GM19351 (cell line): ENCODE measurements around the gene TRIM29.
"Not testable (repeated sequence)": the region's sequence is repeated elsewhere in the genome, so short reads cannot be mapped to it uniquely, and the experiment has no call there.

Experiments
- ATAC-seq: cut with Tn5 transposase; IDR thresholded peaks from one replicate; pipeline ENCODE4 v1.9.1; 2021; ENCODE audit warnings: mild to moderate bottlenecking, moderate library complexity; ENCODE audit not compliant: unreplicated experiment

TRIM29 gene

DNA sequence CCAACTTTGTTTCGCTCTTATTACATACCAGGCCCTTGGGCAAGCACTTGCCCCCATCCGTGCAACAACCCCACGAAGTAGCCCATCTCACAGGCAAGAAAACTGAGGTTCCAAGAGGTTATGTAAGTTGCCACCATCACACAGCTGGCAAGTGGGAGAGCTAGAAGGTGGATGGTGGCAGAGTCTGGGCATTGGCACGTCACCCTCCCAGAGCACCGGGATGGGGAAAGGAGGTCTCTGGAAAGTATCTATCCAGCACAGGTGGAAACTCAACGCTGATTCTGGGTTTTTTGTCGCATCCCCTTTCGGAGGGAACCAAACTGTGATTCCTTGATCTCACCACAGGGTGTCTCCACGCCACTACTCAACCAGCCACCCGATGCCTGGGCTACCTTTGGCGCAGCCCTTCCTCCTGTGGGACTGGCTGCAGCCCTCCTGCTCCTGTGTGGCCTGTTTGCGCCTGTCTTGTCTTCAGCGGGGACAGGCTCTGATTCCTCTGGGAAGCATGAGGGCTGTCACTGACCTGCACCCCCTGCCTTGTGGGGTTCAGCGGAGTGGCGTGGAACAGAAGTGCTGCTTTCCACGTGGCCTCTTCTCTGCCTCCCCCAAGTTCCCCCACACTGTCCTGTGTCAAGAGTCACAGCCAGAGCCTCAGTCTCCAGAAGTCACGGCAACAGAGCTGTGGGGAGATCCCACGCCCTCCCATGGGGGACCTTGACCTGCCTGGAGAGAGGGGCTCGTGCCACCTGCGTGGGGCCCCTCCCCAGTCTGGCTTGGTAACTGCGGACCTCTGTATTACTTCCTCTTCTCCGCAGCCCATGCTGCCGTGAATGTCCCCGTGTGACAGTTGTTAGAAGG, 34.4 kb upstream of the TRIM29 start:
- ATAC-seq, result no peak

- no peak for ATAC-seq
Measured at GRCh38 chr11:120170741-120171261, 32.9 kb upstream of the TRIM29 start.

DNA sequence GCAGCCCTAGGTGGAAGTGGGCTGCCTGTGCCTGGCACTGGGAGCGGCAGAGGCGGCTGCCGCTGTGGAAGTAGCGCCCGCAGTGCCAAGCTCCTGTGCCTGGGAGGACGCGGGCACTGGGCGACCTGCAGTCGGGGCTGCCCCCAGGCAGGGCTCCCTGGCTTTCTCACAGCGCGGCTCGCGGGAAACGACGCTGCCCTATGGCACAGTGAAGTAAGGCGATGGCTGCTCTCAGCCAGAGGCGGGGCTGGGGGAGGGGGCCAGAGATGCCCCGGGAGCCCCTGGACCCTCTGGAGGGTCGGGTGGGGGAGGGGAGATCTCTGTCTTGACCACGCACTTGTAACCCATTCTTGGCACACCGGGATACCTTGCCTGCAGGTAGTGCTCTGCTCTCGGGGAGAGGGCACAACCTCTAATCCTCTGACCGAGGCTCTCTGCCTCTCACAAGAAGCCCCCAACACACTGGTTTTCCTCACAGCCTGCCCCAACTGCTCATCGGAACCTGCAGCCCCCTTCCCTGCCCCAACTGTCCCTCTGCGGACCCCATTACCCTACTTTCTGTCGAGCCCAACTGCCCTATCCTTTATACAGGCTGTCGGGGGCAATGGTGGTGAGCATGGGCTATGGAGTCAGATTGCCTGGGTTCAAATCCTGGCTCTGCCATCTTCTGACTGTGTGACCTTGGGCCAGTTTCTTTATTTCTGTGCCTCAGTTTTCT, 32.2 kb upstream of the TRIM29 start:
- no peak for ATAC-seq

GRCh38 chr11:120168960-120169681, 31.2 kb upstream of the TRIM29 start:
- peak; percentile 59 for ATAC-seq

DNA sequence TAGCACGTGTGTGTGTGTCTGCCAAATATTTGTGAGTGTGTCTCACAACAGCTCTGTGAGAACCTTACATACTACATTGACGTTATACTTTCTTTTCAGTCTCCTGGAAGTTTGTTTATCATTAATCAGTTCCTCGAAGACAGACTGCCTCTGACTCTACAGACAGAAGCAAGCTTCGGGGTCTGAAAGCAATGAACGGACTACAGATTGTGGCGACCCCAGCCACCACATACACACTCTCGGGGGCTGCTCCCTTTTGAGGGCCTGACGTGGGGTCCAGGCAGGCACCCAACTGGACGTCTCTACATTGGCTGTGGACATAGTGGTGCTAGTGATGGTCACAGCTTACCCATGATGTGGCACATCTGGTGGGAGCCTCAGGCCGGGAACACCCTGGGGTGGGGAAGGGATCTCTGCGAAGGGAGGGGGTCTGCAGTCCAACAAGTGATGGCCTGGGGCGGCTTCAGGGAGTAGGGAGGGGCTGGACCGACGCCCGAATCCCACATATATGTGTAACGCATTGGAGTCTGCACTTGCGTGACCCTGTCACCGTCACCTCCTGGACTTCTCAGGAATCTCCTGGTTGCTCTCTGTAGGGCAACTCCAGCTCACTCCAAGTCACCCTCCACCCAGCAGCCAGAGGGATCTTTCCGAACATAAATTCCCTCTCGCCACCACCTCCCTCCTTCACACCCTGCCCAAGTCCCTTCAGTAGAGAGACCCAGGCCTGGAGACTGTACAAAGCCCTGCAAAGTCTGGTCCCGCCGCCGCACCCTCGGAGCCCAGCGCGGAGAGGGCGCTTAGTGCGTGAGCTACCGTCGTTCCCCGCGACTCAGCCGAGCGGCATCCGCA, 30.4 kb upstream of the TRIM29 start:
- ATAC-seq, result no peak

- no peak for ATAC-seq
Measured at GRCh38 chr11:120167659-120168058, 29.7 kb upstream of the TRIM29 start.

DNA sequence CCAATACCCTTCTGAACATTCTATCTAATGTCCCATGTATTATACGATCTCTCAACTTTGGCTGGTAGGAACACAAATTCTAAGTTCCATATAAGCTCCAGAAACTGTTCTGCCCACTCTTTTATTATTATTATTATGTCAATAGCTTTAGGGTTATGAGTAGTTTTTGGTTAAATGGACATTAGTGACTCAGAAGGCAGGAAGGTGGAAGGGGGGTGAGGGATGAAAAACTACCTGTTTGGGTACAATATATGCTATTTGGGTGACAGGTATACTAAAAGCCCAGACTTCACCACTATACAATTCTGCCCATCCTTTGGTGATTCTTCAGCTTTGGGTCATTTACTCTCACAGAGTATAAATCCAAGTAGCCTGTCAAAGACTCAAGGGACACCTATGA, 22.5 kb upstream of the TRIM29 start:
- no peak for ATAC-seq

- ATAC-seq, result no peak
Measured at GRCh38 chr11:120153221-120153620, 15.3 kb upstream of the TRIM29 start.

- ATAC-seq, result no peak
Measured at GRCh38 chr11:120151536-120151935, 13.6 kb upstream of the TRIM29 start.

- no peak for ATAC-seq
Measured at GRCh38 chr11:120149246-120149645, 11.3 kb upstream of the TRIM29 start.

DNA sequence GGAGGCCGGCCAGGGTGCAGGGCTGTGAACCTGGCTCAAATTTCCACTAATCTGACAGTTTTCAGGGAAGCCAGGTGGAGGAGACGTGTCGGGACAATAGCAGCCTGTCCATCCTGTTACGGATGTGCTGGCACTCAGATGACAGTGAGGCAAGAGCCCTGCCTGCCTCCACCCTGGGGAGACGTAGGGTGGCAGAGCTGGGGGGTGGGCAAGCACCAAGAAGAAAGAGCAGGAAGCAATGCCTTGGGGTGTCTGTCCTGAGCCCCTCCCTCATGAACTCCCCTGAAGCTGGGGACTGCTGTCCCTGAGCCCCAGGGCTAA, 10.0 kb upstream of the TRIM29 start:
- ATAC-seq, result no peak

DNA sequence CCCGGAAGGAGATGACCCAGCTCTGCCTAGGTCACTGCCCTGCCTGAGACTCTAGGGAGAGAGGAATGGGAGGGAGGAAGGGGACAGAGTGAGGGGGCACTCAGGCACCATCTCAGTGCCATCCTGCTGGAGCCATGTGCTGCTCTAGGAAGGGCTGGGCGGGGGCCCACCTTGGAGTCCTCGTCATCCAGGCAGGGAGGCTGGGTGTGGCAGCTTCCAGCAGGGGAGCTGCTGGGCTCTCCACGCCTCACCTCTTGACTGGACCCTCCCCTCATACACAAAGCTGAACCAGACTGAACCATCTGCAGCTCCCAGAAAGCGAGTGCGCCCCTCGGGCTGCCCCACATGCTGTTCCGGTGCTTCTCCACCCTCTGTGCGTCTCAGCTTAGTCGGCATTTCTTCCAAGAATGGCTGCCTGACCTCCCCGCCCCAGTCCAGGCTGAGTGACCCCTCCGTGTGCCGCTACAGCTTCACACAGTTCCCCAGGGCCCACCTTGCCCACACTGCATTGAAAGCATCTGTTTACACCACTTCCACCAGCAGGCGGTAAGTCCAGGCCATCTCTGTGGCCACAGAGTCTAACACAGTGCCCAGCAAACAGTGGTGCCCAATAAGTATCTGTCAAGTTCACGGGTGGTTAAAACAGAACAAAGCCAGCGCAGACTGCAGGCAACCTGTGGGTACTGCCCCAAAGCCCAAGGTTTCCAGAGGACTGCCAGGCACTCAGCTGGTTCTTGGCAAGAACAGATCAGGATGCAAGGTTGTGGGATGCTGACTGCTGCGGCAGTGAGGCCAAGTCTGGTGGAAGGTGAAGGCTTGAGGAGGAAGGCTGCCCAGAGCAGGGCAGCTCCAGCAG, 9.4 kb upstream of the TRIM29 start:
- no peak for ATAC-seq

- ATAC-seq, result no peak
Measured at GRCh38 chr11:120146413-120147093, 8.6 kb upstream of the TRIM29 start.

DNA sequence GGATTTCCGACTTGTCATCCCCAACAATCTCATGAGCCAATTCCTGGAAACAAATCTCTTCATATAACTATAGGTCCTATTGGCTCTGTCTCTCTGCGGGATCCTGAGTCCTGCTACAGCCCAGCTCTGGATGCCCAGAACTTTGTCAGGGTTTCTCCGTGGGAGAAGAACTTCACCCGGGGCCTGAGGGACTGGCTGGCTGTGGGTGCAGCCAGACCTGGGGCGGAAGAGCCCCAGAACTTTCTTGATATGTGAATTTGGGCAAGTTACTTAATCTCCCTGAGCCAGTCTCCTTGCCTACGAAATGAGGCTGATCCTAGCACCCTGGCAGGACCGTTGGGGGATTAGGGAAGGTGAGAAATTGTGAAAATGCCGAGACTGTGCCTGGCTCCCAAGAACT, 6.6 kb upstream of the TRIM29 start:
- ATAC-seq, result no peak

DNA sequence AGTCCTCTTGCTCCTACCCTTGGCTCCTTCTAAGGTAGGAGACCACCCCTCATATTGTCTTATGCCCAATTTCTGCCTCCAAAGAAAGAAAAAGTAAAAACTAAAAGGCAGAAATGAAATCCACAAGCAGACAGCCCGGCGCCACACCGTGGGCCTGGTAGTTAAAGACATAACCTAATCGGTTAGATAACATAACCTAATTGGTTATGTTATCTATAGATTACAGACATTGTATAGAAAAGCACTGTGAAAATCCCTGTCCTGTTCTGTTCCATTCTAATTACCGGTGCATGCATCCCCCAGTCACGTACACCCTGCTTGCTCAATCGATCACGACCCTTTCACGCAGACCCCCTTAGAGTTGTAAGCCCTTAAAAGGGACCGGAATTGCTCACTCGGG, 5.6 kb upstream of the TRIM29 start:
- not testable (repeated sequence) for ATAC-seq

DNA sequence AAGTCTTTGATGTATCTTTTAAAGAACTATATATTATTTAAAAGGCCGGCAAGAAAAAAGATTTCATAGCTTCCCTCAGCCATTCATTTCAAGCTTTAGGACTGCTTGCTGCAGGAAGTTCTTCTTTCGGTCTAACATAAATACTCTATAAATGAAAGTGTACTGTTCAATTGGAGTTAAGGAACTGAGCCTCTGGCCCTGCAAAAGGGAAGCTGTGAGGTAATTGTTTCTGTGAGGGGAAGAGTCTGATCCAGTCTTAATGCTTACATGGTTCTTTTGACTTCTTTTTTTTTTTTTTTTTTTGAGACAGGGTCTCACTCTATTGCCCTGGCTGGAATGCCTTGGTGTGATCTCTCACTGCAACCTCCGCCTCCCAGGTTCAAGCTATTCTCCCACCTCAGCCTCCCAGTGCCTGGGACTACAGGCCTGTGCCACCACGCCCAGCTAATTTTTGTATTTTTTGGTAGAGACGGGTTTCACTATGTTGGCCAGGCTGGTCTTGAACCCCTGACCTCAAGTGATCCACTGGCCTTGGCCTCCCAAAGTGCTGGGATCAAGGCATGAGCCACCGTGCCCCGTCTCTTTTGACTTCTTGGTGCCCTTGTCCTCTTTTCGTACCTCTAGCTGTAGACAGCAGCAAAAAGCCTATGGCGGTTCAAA, 4.7 kb upstream of the TRIM29 start:
- no peak for ATAC-seq

DNA sequence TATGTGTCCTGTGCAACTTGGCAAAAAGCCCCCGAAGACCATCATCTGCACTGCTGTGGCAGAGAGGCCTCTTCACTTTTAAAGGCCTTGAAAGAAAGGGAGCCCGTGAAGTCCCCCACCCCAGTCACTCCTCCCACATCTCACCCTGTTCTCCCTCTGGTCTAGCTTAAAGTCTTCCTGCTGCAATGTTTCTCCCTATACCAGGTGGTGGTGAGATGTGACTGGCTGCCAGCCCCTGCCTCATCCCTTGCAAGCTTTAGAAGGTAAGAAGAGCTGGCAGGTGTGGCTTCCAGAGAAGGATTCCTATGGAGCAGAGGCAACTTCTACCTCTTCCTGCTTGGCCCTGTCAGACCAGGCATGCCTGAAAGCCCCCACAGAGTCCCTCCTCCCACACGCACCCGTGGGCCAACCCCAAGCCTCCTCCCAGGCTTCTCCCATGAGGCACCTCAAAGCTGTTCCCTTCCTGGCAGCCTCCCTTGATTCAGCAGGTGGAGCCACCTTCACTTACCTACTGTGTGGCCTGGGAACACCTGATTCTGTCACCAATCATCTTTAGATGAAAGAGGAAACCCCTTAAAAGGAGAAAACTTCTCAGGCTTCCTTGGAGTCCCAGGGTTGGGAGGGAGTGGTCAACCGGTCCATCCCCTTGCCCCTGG, 4.0 kb upstream of the TRIM29 start:
- no peak for ATAC-seq

DNA sequence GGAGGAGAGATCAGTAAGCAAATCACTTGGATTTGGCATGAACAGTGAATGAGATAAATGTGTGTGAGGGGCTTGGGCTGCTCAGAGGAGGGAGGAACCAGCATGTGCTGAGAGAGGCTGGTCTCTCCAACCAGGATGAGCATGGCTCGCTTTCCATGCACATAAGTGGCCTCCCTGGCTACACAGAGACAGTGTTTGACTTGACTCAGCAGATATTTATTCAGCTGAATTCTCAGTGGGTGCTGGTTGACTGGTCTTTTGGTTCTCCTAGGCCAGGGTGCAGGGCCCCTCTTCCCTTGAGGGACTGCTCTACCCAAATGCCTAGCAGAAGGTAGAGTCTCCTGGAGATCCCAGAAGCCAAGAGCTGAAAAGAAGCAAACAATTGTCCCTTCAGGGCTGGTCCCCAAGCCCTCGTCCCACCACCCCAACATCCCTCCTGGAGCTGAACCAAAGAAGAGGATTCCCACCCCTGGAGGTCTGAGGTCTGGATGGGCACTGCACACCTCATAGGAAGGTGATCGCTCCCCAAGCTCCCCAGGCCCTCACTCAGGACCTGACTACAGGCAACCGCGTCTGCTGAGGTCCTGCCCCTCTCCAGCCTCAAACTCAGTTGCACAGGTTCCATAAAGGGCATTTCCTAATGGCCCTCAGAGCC, 3.3 kb upstream of the TRIM29 start:
- no peak for ATAC-seq
